ENCODE data around the gene RARG.
"Not testable (repeated sequence)": the region's sequence is repeated elsewhere in the genome, so short reads cannot be mapped to it uniquely, and the experiment has no call there.

The RARG gene

DNA sequence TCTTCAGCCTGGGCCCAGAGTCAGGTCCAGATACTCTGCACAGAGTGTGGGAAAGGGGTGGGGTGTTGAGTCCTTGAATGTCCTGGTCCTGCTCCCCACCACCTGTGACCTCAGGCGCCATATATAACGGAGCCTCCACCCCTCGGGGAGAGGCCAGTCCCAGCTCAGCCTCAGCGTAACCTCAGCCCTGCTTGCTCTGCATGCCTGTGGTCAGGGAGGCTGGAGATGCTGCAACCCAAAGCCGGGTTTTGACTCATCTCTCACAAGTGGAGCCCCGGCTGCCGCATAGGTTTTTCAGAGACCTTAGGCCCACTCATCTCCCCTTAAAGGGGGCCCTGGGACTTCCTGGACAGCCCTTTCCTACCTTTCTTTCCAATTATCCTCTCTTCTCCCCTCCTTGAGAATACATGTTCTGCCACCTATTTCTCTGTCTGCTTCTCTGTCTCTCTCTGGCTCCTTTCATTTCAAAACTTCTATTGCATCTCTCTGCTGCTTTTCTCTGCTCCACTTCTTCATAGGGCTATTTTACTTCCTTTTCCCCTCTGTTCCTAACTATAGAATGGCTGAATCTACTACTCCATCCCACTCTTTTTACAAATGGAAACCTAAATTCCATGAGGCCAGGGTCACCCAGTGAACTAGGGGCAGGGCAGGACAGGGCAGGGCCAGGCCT is 26.1 kb downstream of the RARG start:
- no peak for FAIRE-seq

DNA sequence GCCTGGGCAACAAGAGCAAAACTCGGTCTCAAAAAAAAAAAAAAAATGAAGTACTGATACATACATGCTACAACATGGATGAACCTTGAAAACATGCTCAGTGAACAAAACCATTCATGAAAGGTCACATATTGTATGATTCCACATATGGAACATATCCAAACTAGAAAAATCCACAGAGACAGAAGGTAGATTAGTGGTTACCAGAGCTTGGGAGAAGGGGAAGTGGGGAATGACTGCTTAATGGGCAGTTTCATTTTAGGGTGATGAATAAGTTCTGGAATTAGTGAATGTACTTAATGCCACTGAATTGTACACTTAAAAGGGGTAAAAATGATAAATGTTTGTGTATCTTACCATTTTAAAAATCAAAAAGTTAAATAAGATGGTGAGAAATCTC is 27.7 kb downstream of the RARG start:
- FAIRE-seq: no peak

DNA sequence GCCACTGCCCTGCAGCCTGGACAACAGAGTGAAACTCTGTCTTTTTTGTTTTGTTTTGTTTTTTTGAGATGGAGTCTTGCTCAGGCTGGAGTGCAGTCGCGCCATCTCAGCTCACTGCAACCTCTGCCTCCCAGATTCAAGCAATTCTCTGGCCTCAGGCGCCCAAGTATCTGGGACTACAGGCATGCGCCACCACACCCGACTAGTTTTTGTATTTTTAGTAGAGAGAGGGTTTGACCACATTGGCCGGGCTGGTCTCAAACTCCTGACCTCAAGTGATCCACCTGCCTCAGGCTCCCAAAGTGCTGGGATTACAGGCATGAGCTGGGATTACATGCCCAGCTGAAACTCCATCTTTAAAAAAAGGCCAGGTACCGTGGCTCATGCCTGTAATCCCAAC is 29.7 kb downstream of the RARG start:
- FAIRE-seq: not testable (repeated sequence)

- no peak for FAIRE-seq
Measured at GRCh38 chr12:53201639-53202038, 30.4 kb downstream of the RARG start.

- FAIRE-seq: no peak
Measured at GRCh38 chr12:53201177-53201541, 30.9 kb downstream of the RARG start.

- FAIRE-seq: no peak
Measured at GRCh38 chr12:53200458-53201176, 31.4 kb downstream of the RARG start.

- FAIRE-seq: no peak
Measured at GRCh38 chr12:53200107-53200457, 31.9 kb downstream of the RARG start.

DNA sequence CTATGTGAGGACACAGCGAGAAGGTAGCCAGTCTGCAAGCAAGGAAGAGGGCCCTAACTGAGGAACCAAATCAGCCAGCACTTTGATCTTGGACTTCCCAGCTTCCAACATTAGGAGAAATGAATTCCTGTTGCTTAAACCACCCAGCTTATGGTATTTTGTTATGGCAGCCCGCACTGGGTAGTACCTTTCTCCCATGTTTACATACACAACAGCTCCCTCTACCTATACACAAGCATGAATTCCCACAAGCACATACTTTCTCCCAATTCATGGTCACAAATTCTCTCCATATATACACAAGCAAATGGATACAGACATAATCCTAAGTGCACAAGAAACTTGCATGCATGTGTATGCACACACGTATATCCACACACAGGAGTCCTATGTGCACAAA is 32.3 kb downstream of the RARG start:
- FAIRE-seq: no peak

- FAIRE-seq: no peak
Measured at GRCh38 chr12:53198486-53199110, 33.4 kb downstream of the RARG start.

GRCh38 chr12:53197011-53197640 is 34.9 kb downstream of the RARG start:
- FAIRE-seq: no peak

GRCh38 chr12:53196486-53196885 is 35.5 kb downstream of the RARG start:
- no peak for FAIRE-seq

DNA sequence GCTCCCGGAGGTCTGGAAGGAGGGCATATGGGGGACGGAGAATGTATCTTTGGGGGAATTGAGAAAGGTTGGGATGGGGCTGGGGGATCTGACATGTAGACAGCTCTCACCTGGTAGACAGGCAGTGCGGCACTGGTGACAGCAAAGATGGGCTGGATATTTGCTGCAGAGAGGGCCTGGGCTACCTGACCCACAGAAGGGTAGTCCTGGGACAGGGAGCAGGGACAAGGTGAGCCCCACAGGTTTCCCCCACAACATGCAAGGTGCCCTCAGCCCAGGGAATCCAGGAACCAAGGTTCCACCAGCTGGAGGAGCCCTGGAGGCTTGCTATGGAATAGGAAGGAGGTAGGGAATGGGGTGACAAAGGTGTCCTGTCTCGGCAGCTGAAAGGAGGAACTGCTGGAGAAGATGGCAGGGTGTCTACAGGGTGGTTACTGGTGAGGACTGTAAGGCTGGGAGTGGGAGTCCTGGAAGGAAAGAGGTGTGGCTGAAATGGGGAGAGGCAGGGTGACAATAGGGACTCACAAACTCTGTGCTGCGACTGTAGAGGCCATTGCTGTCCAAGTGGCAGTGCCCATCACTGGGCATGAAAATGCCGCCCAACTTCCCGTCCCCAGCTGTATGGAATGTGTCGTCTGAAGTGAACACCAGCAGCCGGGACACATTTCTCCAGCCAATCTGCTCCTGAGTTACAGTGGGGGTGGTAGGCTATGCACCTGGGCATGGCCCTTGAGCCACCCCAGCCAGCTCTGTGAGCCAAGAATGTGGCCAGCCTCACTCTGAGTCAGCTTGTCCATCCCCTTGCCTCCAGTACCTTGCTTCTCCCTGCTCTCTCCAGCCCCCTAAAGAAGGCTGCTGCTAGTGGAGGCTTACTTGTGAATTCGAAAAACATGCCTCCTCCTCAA is 36.2 kb downstream of the RARG start:
- FAIRE-seq: no peak

DNA sequence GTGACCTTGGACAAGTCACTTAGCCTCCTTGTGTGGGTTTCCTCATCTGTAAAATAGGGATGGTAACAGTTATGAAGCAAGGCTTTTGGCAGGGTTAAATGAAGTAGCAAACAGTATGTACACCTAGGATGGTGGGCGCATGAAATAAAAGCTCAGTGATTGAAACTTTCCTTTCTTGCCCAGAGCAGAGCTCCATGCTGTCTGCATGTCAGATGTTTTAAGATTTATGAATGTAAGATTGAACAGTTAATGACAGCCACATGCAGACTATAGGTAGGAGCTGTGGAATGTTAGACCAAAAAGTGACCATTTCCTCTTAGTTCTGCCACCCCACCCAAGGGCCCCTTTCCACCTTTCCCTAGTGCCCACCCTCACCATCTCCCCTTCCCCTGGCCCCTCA is 37.0 kb downstream of the RARG start:
- FAIRE-seq: no peak

GRCh38 chr12:53193985-53194716 is 37.9 kb downstream of the RARG start:
- FAIRE-seq: no peak

DNA sequence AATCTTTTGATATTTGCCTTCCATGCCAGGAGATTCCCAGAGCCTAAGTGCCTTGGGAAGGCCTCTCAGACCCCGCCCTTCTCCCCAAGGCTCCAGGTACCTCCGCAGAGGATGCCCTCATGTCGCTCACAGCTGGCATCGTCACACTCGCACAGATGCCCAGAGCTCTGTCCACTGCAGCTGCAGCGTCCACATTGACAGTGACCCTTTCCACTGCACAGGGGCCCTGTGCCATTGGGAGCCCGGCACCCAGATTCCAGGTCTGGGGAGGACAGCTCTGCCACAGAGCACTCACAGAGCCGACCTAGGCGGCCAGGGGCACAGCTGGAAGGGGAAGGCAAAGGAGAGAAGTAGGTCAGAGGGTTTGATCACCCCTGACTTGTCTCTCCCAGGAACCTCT is 39.0 kb downstream of the RARG start:
- no peak for FAIRE-seq

- FAIRE-seq: no peak
Measured at GRCh38 chr12:53192531-53193021, 39.4 kb downstream of the RARG start.

DNA sequence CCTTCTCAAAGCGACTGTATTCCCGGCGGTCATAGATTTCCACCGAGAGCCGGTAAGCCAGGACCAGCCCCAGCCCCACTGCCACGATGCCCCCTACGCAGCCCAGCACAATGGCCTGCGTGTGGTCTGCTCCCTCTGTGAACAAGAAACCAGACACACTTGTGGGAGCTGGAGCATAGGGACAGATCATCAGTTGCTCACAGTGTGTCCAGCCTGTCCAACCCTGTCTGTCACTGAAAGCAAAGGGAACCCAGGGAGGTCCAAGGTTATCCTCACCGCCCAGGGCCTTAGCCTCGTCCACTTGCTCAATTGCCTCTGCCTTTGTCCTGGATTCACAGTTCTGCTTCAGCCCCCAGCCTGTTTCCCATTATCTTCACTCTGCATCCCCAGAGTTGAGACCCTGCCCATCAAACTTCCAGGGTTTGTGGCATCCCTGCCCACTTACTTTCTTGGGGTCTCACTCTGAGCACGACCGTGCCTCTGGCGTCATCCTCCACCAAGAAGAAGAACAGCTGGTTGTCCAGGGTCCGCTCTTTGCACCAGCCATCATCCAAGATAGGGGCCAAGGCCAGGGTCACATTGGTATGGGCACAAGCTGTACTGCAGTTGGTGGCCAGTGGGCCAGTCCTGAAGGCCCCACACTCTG is 40.0 kb downstream of the RARG start:
- FAIRE-seq: no peak

GRCh38 chr12:53191096-53191884 is 40.7 kb downstream of the RARG start:
- no peak for FAIRE-seq

DNA sequence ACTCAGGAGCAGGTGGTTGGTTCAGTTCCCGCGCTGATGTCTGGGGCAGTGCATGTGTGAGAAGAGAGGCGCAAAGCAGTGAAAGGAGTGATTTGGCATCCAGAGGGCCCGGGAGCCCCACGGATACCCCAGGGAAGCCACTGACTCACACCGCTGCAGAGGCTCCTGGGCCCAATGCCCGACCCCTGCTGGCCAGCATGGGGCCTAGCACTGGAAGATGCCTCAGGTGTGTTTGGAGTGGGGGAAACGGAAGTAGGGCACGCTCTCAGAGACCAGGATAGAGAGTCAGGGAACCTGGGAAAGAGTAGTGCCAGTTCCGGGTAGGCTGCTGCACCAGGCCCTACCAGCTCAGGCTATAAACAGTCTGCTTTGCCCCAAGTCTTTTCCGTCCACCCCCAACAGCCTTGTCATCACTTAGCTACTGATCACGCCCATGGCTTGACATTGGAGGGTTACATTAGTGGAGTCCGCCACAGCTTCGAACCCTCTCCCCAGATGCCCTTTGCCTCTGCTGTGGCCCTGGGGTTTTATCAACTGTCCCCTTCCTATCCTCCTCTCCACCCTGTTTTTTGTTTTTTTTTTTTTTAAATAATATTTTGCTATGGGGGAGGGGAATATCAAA is 41.8 kb downstream of the RARG start:
- FAIRE-seq: no peak
